Erythroblast (primary cell): Measurements from ENCODE around the gene C20orf204.

Experiments
- GATA1 ChIP-seq: IDR thresholded peaks from 2 replicates; pipeline ENCODE4 v1.6.1; 2011; ENCODE audit warnings: low read depth, mild to moderate bottlenecking, control low read depth, low read length, moderate library complexity
- POLR2A ChIP-seq: IDR thresholded peaks from 2 replicates; pipeline ENCODE4 v1.6.1; 2011; ENCODE audit warnings: mild to moderate bottlenecking, low read length

- TF ChIP-seq POLR2A (no peak), GATA1 (no peak)
Observed at GRCh38 chr20:64067005-64067632, 31.1 kb downstream of the C20orf204 start.
